Activated CD4-positive, alpha-beta memory T cell treated with anti-CD3 and anti-CD28 coated beads, Interleukin-2, amount 10 ng/mL, durations not matched to agents 7 days and 5 days (primary cell): ENCODE results near the gene FAM210B. TPM values are rescaled to one million over a fixed set of nuclear protein-coding genes. Genes with fewer than 3 reads are reported as not detected.
"Not testable (repeated sequence)": the region's sequence is repeated elsewhere in the genome, so short reads cannot be mapped to it uniquely, and the experiment has no call there.

ENCODE experiments used
- CTCF ChIA-PET: fragments of 350-600 bp; sonication (Branson Sonifier 250); formaldehyde crosslinking; loops from one replicate; lab custom pipeline; 2021; ENCODE audit warnings: antibody characterized with exemption, inconsistent platforms; lab: Charles Lee
- POLR2A ChIA-PET: fragments of 350-600 bp; sonication (Branson Sonifier 250); formaldehyde crosslinking; loops from one replicate; lab custom pipeline; 2021; ENCODE audit warnings: antibody characterized with exemption; lab: Charles Lee
- DNase-seq: peaks from one replicate; pipeline ENCODE4 v3.0.0-alpha.2; 2020
- H3K27ac Mint-ChIP-seq: one replicate; pipeline ENCODE4 v1.8.0; 2021; ENCODE audit warnings: mild to moderate bottlenecking, mixed read lengths
- H3K27me3 Mint-ChIP-seq: one replicate; pipeline ENCODE4 v1.8.0; 2021; ENCODE audit warnings: mixed read lengths
- H3K36me3 Mint-ChIP-seq: one replicate; pipeline ENCODE4 v1.8.0; 2021; ENCODE audit warnings: low read depth, mixed read lengths
- H3K4me1 Mint-ChIP-seq: one replicate; pipeline ENCODE4 v1.8.0; 2021; ENCODE audit warnings: mixed read lengths
- H3K4me3 Mint-ChIP-seq: one replicate; pipeline ENCODE4 v1.8.0; 2021; ENCODE audit warnings: mild to moderate bottlenecking, mixed read lengths
- H3K9me3 Mint-ChIP-seq: one replicate; pipeline ENCODE4 v1.8.0; 2021; ENCODE audit warnings: mixed read lengths
- total RNA-seq, 2 experiments: library from RNA; stranded (reverse); gene quantifications; one replicate each; pipeline ENCODE4 v1.2.3, GENCODE V29; 2021

The FAM210B gene, protein sequence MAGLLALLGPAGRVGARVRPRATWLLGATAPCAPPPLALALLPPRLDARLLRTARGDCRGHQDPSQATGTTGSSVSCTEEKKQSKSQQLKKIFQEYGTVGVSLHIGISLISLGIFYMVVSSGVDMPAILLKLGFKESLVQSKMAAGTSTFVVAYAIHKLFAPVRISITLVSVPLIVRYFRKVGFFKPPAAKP
- 1 to 10 TPM; 3.7 to 4.3 TPM for total RNA-seq

DNA sequence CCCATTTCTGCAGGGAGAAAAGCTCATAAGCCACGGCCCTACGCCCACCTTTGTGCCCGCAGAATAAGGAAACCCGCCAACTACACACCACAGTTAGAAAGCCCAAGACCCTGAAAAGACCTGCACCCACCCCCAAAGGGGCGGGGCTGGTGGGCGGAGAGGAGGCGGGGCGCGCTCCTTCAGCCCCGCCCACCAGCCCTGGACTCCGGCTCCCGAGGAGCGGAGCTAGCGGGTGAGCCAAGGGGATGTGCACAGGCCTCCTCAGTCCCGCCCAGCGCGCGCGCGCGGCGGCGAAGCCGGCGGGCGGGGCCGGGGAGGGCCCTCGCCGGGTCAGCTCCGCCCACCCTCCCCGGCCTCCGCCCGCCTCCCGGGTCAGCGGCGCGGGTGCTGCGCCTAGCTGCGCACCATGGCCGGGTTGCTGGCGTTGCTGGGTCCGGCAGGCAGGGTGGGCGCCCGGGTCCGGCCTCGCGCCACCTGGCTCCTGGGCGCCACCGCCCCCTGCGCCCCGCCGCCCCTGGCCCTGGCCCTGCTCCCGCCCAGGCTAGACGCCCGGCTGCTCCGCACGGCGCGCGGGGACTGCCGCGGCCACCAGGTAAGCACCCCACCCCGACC lies at the start of gene FAM210B:
FAM210B (plus strand) TSS at position 375 of the 612 bp plus-strand sequence; CDS start at position 407, 32 bp downstream.
- Mint-ChIP-seq H3K36me3 (no peaks in the 10 kb centered on the region), H3K4me1 (peaks cover 13% of the 10 kb centered on the region), H3K27me3 (peaks cover 5% of the 10 kb centered on the region), H3K27ac (no peak within 1 kb of the TSS), H3K4me3 (peak within 1 kb of the TSS; percentile 77), H3K9me3 (no peaks in the 10 kb centered on the region)
- POLR2A ChIA-PET: interaction anchor here (0.9 to 3.4 kb wide), 5 partner anchors 10 to 38 kb away, joined by 3 to 19 read pairs (median 4); partner anchors contain the start of genes AURKA and CSTF1
- DNase-seq: peak; percentile 85
- CTCF ChIA-PET: interaction anchor here (0.6 to 1.9 kb wide), 6 partner anchors 14 to 190 kb away, joined by 3 to 5 read pairs (median 4); partner anchors contain the start of gene MC3R

DNA sequence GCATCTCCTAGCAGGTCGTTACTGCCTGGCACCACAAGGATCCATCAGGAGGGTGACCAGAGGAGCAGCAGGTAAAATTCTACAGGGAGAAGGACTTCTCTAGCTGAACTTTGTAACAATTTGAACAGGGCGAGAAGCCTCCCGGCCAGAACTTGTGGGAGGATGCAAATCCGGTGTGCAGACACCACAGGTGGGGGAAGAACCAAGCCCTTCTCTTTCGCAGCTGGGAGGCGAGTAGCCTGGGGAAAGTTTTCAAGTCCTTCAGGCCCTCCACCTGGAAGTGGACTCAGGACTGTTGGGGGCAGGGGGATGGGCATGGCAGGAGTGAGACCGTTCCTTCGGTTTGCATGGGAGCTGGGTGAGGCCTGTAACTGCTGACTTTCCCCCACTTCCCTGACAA lies 42.7 kb upstream of the FAM210B start:
- CTCF ChIA-PET: no interaction called here

DNA sequence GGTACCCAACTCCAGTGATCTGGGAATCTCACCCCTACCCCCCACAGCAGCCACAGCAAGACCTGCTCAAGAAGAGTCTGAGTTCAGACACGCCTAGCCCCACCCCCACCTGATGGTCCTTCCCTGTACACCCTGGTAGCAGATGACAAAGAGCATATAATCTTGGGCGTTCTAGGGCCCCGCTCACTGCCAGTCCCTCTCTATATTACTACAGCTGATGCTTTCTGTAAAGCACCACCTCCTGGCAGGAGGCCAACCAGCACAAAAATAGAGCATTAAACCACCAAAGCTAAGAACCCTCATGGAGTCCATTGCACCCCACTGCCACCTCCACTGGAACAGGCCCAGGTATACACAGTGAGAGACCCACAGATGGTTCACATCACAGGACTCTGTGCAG lies 42.3 kb upstream of the FAM210B start:
- ChIA-PET CTCF (no interaction called here), POLR2A (no interaction called here)
- H3K4me3 Mint-ChIP-seq: no peak overlapping the region
- peaks cover 3% of the 10 kb centered on the region for H3K27me3 Mint-ChIP-seq
- no peak overlapping the region for H3K27ac Mint-ChIP-seq
- no peaks in the 10 kb centered on the region for H3K9me3 Mint-ChIP-seq
- no peak for DNase-seq
- H3K36me3 Mint-ChIP-seq: no peaks in the 10 kb centered on the region
- peaks cover 7% of the 10 kb centered on the region for H3K4me1 Mint-ChIP-seq

More for the DNA sequence above, 42.7 kb upstream of the FAM210B start:
- Mint-ChIP-seq H3K36me3 (no peaks in the 10 kb centered on the region), H3K27ac (no peak overlapping the region), H3K4me1 (peaks cover 7% of the 10 kb centered on the region), H3K4me3 (no peak overlapping the region), H3K9me3 (no peaks in the 10 kb centered on the region), H3K27me3 (peaks cover 3% of the 10 kb centered on the region)
- POLR2A ChIA-PET: no interaction called here
- DNase-seq: no peak

DNA sequence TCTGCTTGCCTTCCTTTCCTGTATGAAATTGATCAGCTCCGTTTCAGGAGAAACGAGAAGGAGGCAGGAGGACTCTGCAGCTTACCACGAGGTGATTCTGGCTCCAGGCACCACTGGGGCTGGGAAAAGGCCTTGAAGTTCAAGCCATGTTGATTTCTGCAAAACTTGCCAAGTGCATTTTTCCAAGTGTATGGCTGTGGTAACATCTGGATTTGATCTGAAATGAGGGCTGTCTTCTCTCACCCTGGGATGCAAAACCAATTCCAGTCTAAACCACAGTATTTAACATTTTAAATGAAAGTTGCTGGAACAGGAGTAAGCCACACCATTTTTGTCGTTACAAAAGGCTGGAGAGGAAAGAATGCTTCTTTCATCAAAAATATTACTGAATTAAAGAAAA lies 36.1 kb upstream of the FAM210B start:
- Mint-ChIP-seq H3K36me3 (no peaks in the 10 kb centered on the region), H3K27me3 (peaks cover 9% of the 10 kb centered on the region), H3K4me1 (peaks cover 7% of the 10 kb centered on the region), H3K27ac (no peak overlapping the region), H3K4me3 (no peak overlapping the region), H3K9me3 (no peaks in the 10 kb centered on the region)
- ChIA-PET CTCF (no interaction called here), POLR2A (no interaction called here)
- no peak for DNase-seq

DNA sequence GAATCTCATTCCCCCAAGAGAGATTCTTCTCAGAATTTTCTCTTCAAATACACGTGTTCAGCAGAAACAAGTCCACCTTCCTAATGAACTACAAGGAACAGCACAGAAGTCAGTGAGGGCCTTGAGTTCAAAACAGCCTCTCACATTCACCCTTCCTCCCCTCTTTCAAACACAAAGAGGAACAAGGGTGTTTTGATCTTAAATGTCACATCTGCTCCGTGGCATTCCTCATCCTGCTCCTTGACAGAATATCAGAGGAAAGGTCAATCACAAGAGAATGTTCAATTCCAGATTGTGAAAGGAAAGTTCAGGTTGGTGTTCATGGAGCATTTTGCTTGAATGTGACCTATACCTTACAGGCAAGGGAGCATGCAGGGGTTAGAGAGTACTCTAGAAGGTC lies 35.6 kb upstream of the FAM210B start:
- ChIA-PET POLR2A (no interaction called here), CTCF (no interaction called here)
- no peaks in the 10 kb centered on the region for H3K9me3 Mint-ChIP-seq
- peaks cover 9% of the 10 kb centered on the region for H3K27me3 Mint-ChIP-seq
- H3K4me3 Mint-ChIP-seq: no peak overlapping the region
- no peaks in the 10 kb centered on the region for H3K36me3 Mint-ChIP-seq
- H3K27ac Mint-ChIP-seq: no peak overlapping the region
- peaks cover 7% of the 10 kb centered on the region for H3K4me1 Mint-ChIP-seq
- DNase-seq: no peak

DNA sequence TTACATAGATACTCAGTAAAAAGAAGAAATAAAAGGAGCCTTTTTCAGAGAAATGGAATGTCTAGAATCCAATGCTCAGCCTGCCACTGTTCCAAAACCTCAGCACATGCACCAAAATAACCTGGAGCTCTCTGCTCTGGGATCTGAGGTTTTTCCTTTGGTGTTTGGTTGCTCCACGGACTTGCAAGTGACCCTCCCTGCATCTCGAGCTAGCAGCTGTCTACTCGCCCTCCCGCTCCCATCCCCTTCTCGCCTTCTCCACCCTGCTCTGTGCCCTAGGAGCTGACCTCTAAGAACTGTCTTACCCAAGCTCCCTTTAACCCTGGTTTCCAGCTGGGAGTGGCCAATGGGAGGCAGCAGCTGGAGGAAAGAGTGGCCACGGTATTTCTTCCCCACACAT lies 35.1 kb upstream of the FAM210B start:
- peaks cover 9% of the 10 kb centered on the region for H3K27me3 Mint-ChIP-seq
- ChIA-PET POLR2A (no interaction called here), CTCF (no interaction called here)
- H3K4me3 Mint-ChIP-seq: no peak overlapping the region
- no peaks in the 10 kb centered on the region for H3K36me3 Mint-ChIP-seq
- DNase-seq: no peak
- H3K27ac Mint-ChIP-seq: no peak overlapping the region
- no peaks in the 10 kb centered on the region for H3K9me3 Mint-ChIP-seq
- H3K4me1 Mint-ChIP-seq: peaks cover 7% of the 10 kb centered on the region

DNA sequence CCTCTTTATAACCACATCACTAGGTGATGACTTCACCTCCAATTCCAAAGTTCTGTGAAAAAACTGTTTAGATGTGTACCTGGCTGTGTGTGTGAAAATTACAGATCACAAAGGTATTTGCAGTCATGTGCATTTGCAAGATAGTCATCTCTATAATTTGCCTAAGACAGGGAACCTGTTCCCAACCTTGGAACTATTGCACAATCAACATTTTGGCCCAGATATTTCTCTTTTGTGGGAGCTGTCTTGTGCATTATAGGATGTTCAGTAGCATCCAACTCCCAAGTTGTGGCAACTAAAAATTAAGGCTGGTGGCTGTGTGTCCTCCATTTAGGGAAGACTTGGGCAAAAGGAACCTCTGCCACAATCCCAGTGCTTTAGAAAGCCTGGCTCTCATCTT lies 34.0 kb upstream of the FAM210B start:
- POLR2A ChIA-PET: no interaction called here
- no peak overlapping the region for H3K27ac Mint-ChIP-seq
- no peaks in the 10 kb centered on the region for H3K4me1 Mint-ChIP-seq
- H3K27me3 Mint-ChIP-seq: peaks cover 9% of the 10 kb centered on the region
- no peak overlapping the region for H3K4me3 Mint-ChIP-seq
- DNase-seq: no peak
- CTCF ChIA-PET: no interaction called here
- no peaks in the 10 kb centered on the region for H3K9me3 Mint-ChIP-seq
- H3K36me3 Mint-ChIP-seq: no peaks in the 10 kb centered on the region

DNA sequence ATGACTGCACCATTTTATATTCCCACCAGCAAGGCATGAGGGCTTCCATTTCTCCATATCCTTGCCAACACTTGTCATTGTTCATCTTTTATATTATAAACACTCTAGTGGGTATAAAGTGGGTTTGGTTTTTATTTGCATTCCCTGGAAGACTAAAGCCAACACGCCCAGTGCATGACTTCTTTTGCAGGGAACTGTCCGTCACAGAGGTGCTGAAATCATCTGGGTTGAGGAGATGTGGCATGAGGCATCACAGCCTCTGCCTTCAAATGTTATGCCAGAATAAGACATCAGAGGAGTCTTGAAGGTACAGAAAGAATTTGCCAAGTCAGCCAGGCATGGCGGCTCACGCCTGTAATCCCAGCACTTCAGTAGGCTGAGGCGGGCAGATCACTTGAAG lies 29.9 kb upstream of the FAM210B start:
- H3K27ac Mint-ChIP-seq: no peak overlapping the region
- CTCF ChIA-PET: no interaction called here
- no peaks in the 10 kb centered on the region for H3K4me1 Mint-ChIP-seq
- no peak for DNase-seq
- H3K27me3 Mint-ChIP-seq: peaks cover 12% of the 10 kb centered on the region
- no peaks in the 10 kb centered on the region for H3K9me3 Mint-ChIP-seq
- no peaks in the 10 kb centered on the region for H3K36me3 Mint-ChIP-seq
- POLR2A ChIA-PET: no interaction called here
- no peak overlapping the region for H3K4me3 Mint-ChIP-seq

DNA sequence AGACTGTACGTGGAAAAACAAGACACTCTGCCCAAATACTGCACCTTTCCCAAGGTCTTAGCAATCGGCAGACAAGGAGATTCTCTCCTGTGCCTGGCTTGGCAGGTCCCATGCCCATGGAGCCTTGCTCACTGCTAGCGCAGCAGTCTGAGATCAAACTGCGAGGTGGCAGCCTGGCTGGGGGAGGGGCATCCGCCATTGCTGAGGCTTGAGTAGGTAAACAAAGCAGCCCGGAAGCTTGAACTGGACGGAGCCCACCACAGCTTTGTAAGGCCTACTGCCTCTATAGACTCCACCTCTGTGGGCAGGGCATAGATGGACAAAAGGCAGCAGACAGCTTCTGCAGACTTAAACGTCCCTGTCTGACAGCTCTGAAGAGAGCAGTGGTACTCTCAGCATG lies 22.1 kb upstream of the FAM210B start:
- POLR2A ChIA-PET, H3K27ac Mint-ChIP-seq, H3K4me3 Mint-ChIP-seq, CTCF ChIA-PET, DNase-seq, H3K36me3 Mint-ChIP-seq, H3K9me3 Mint-ChIP-seq, H3K4me1 Mint-ChIP-seq: not testable (repeated sequence)
- peaks cover 25% of the 10 kb centered on the region for H3K27me3 Mint-ChIP-seq

DNA sequence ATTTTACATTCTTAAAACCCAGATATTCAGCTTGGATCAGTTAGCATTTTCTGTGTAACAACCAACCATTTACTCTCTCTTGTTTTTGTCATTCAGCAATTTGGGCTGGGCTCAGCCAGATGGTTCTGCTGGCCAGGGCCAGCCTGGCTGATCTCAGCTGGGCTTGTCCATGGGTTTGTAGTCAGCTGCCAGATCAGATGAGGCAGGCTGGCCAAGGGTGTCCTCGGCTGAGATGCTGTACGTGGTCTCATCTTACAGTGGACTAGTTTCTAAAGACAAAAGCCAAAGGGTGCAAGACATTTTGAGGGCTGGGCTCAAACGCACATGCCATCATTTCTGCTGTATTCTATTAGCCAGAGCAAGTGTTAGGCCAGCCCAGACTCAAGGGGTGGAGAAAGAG lies 16.0 kb upstream of the FAM210B start:
- Mint-ChIP-seq H3K9me3 (no peaks in the 10 kb centered on the region), H3K27ac (no peak overlapping the region), H3K4me3 (no peak overlapping the region), H3K36me3 (no peaks in the 10 kb centered on the region), H3K4me1 (peaks cover 3% of the 10 kb centered on the region), H3K27me3 (peaks cover 54% of the 10 kb centered on the region)
- ChIA-PET CTCF (interaction anchor here (1.0 to 1.8 kb wide), 2 partner anchors 16 to 94 kb away, joined by 3 to 4 read pairs; partner anchors contain the start of genes FAM210B and MC3R), POLR2A (no interaction called here)
- no peak for DNase-seq

DNA sequence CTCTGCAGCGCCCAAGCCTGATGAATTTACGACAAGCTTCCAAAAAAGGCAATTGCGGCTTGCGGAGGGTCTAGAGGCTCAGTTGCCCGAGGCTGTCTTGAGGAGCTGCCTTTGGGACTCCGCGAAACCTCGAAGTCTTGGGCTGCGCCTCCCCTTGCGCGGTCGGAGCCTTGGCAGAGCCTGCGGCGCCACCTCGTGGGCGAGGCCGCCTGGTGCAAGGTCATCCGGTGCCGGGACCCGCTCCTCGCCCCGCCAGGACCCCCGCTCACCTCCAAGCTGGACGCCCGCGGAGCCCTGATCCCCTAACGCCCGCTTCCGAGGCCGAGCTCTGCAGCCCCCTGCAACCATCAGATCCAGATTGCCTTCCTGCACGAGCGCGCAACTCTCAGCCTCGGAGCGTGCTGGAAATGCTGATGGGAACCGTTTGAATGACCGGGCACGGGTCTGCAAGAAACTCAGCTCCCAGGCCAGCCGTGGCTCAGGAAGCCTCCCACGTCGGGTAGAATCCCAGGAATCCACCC lies 14.9 kb upstream of the FAM210B start:
- Mint-ChIP-seq H3K9me3 (no peaks in the 10 kb centered on the region), H3K4me1 (peaks cover 3% of the 10 kb centered on the region), H3K27me3 (peaks cover 58% of the 10 kb centered on the region), H3K27ac (no peak overlapping the region), H3K36me3 (no peaks in the 10 kb centered on the region), H3K4me3 (no peak overlapping the region)
- ChIA-PET POLR2A (no interaction called here), CTCF (interaction anchor here (1.0 to 1.8 kb wide), 3 partner anchors 9 to 127 kb away, joined by 3 to 6 read pairs (median 4); partner anchors contain the start of gene FAM210B)
- DNase-seq: peak; percentile 47

DNA sequence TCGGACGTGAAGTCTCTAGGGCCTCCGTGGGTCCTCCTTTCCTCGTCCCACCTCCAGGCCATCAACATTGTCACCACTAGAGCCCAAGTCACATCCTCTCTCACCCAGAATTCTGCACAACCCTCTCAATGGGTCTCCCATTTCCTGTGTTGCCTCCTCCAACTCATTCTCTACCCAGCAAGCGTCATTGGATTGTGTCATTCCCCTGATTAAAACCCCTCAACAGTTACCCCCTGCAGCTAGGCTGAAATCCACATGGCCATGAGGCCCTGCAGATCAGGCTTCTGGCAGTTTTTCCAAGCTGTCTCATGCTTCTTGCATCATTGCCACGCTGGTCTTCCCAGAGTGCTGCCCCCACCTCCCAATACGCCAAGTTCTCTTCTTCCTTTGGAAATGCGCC lies 12.9 kb upstream of the FAM210B start:
- POLR2A ChIA-PET: no interaction called here
- CTCF ChIA-PET: no interaction called here
- Mint-ChIP-seq H3K9me3 (no peaks in the 10 kb centered on the region), H3K36me3 (no peaks in the 10 kb centered on the region), H3K4me1 (peaks cover 3% of the 10 kb centered on the region), H3K27me3 (peaks cover 44% of the 10 kb centered on the region), H3K27ac (no peak overlapping the region), H3K4me3 (no peak overlapping the region)
- DNase-seq: no peak

DNA sequence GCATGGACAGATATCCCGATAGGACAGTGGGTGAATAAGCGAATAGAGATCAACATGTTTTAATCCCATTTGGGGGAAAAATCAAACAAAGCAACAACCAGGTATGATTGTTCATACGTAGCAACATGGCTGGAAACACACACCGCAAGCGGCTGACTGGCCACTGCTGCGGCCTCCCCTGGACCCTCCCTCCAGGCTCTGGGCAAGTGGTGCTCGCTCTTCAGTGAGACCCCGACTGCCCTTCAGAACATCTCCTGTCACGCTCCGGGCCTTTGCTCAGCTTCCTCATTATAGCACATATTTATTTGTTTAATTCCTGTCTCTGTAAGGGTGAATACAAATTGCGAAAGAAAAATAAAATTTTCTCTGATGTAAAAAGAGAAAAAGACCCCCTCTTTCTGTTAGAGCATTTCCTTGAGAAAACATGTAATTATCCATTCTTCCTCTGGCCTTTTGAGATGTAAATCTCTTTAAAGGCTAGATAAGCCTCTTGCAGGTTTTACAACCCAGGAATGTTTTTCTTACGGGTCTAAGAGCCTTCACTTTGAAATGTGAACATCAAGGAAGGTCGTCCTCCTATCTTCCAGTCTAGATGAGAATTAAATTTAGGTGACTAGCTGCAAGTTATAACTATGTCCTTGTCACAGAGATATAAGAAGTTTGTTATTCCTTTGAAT lies 11.0 kb upstream of the FAM210B start:
- Mint-ChIP-seq H3K4me3 (no peak overlapping the region), H3K4me1 (peaks cover 3% of the 10 kb centered on the region), H3K9me3 (no peaks in the 10 kb centered on the region), H3K27ac (no peak overlapping the region), H3K36me3 (no peaks in the 10 kb centered on the region), H3K27me3 (peaks cover 41% of the 10 kb centered on the region)
- DNase-seq: no peak
- POLR2A ChIA-PET: no interaction called here
- CTCF ChIA-PET: no interaction called here
